GM23248 (cell line): ENCODE measurements around the gene NACA2. TPM values are rescaled to one million over a fixed set of nuclear protein-coding genes. Genes with fewer than 3 reads are reported as not detected.

Experiments used
- DNase-seq: peaks from one replicate; pipeline ENCODE4 v3.0.0-alpha.2; 2015
- H2AFZ ChIP-seq: fragments of 200-600 bp; sonication (generic); 2 replicates; pipeline ENCODE4 v1.6.1; 2016; ENCODE audit warnings: antibody characterized with exemption
- H3F3A ChIP-seq: fragments of 200-600 bp; sonication (generic); 2 replicates; pipeline ENCODE4 v1.6.1; 2016; ENCODE audit warnings: mild to moderate bottlenecking, antibody characterized with exemption, mixed run types; ENCODE audit not compliant: insufficient read depth
- H3K27ac ChIP-seq: fragments of 200-600 bp; sonication (generic); 2 replicates; pipeline ENCODE4 v1.5.1; 2016; ENCODE audit warnings: mild to moderate bottlenecking
- H3K27me3 ChIP-seq: fragments of 200-600 bp; sonication (generic); replicated peaks from 2 replicates; pipeline ENCODE4 v1.6.1; 2016; ENCODE audit warnings: mild to moderate bottlenecking; ENCODE audit not compliant: insufficient read depth
- H3K36me3 ChIP-seq: fragments of 200-600 bp; sonication (generic); 2 replicates; pipeline ENCODE4 v1.6.1; 2016; ENCODE audit warnings: low read depth, mild to moderate bottlenecking
- H3K4me1 ChIP-seq: fragments of 200-600 bp; sonication (generic); 2 replicates; pipeline ENCODE4 v1.6.1; 2016; ENCODE audit warnings: mild to moderate bottlenecking; ENCODE audit not compliant: insufficient read depth
- H3K4me2 ChIP-seq: fragments of 200-600 bp; sonication (generic); one replicate; pipeline ENCODE4 v1.6.1; 2016; ENCODE audit warnings: mild to moderate bottlenecking; ENCODE audit not compliant: unreplicated experiment
- H3K4me3 ChIP-seq: fragments of 200-600 bp; sonication (generic); 2 replicates; pipeline ENCODE4 v1.5.1; 2016; ENCODE audit warnings: mild to moderate bottlenecking
- H3K79me2 ChIP-seq: fragments of 200-600 bp; sonication (generic); 2 replicates; pipeline ENCODE4 v1.6.1; 2016; ENCODE audit warnings: mild to moderate bottlenecking; ENCODE audit not compliant: insufficient read depth
- H3K9ac ChIP-seq: fragments of 200-600 bp; sonication (generic); 2 replicates; pipeline ENCODE4 v1.6.1; 2016; ENCODE audit warnings: mild to moderate bottlenecking
- H3K9me2 ChIP-seq: fragments of 200-600 bp; sonication (generic); 2 replicates; pipeline ENCODE4 v1.6.1; 2016; ENCODE audit warnings: mixed run types, mild to moderate bottlenecking, moderate library complexity; ENCODE audit not compliant: insufficient read depth
- H3K9me3 ChIP-seq: fragments of 200-600 bp; sonication (generic); one replicate; pipeline ENCODE4 v1.6.1; 2017; ENCODE audit warnings: low read depth
- H4K20me1 ChIP-seq: fragments of 200-600 bp; sonication (generic); 2 replicates; pipeline ENCODE4 v1.6.0; 2016; ENCODE audit not compliant: insufficient read depth
- EZH2 ChIP-seq: fragments of 200-600 bp; sonication (generic); IDR thresholded peaks from 2 replicates; pipeline ENCODE4 v1.6.1; 2018; ENCODE audit warnings: antibody characterized with exemption, mild to moderate bottlenecking; ENCODE audit not compliant: insufficient read depth, poor library complexity, severe bottlenecking
- EZH2phosphoT487 ChIP-seq: fragments of 200-600 bp; sonication (generic); IDR thresholded peaks from 2 replicates; pipeline ENCODE4 v1.6.1; 2018; ENCODE audit warnings: antibody characterized with exemption, moderate library complexity, mild to moderate bottlenecking, low read depth; ENCODE audit not compliant: insufficient read depth
- WGBS, 2 experiments: methylation state at CpG; one replicate each; pipeline ENCODE4 v1.1.6; 2015 to 2017; ENCODE audit warnings: low lambda C conversion rate in 2 of 2, low coverage in 1 of 2; ENCODE audit errors: missing lambda C conversion rate in 2 of 2; 5-methylcytosine and 5-hydroxymethylcytosine counted together
- in situ Hi-C: fragments of 300-500 bp; cut with MboI; formaldehyde crosslinking; loops from 2 replicates; pipeline ENCODE4 v1.15.0; 2020
- polyA plus RNA-seq: library from polyadenylated mRNA; unstranded; fragments of >200 nt; fragmentation: Nextera tagmentation; extraction: Ambion mirVana; gene quantifications from 2 replicates; pipeline ENCODE4 v1.2.1, GENCODE V29; 2016
- total RNA-seq: library from RNA; depleted of rRNA; stranded (reverse); fragments of >200 nt; shearing (Covaris generic); gene quantifications from 2 replicates; pipeline ENCODE4 v1.2.3, GENCODE V29; 2014

The NACA2 gene
- total and polyA plus RNA-seq, 2 experiments from 2014 or later = not detected

- Histone ChIP-seq H3K4me3 (no peak overlapping the region), H4K20me1 (no peaks in the 10 kb centered on the region), H2AFZ (no peak overlapping the region), H3K9ac (no peak overlapping the region), H3K4me1 (no peaks in the 10 kb centered on the region), H3F3A (no peaks in the 10 kb centered on the region), H3K9me2 (no peaks in the 10 kb centered on the region), H3K4me2 (no peak overlapping the region), H3K27ac (no peak overlapping the region), H3K36me3 (no peaks in the 10 kb centered on the region), H3K9me3 (no peaks in the 10 kb centered on the region), H3K27me3 (peaks cover 23% of the 10 kb centered on the region), H3K79me2 (no peaks in the 10 kb centered on the region)
- no peak for TF ChIP-seq EZH2
- no peak for TF ChIP-seq EZH2phosphoT487
- DNase-seq = no peak
- in situ Hi-C loops = no loop called here
- WGBS, 2 experiments = 47 to 49% methylated on average over 3 of the region's 3 CpGs
Measured at GRCh38 chr17:61579347-61579746, 11.7 kb downstream of the NACA2 start.

GRCh38 chr17:61578645-61579044, 12.4 kb downstream of the NACA2 start:
- Histone ChIP-seq H4K20me1 (no peaks in the 10 kb centered on the region), H3K4me1 (no peaks in the 10 kb centered on the region), H3K27ac (no peak overlapping the region), H3K36me3 (no peaks in the 10 kb centered on the region), H3K9me3 (no peaks in the 10 kb centered on the region), H3K79me2 (no peaks in the 10 kb centered on the region), H2AFZ (no peak overlapping the region), H3K9ac (no peak overlapping the region), H3K27me3 (peaks cover 23% of the 10 kb centered on the region), H3K4me3 (no peak overlapping the region), H3K4me2 (no peak overlapping the region), H3K9me2 (no peaks in the 10 kb centered on the region), H3F3A (no peaks in the 10 kb centered on the region)
- in situ Hi-C loops = no loop called here
- DNase-seq = no peak
- no peak for TF ChIP-seq EZH2
- no peak for TF ChIP-seq EZH2phosphoT487
- 59 to 60% methylated on average over 4 of the region's 4 CpGs for WGBS, 2 experiments

- Histone ChIP-seq H2AFZ (no peak overlapping the region), H3K79me2 (no peaks in the 10 kb centered on the region), H3K27me3 (peaks cover 16% of the 10 kb centered on the region), H3K9me2 (no peaks in the 10 kb centered on the region), H3K4me2 (no peak overlapping the region), H3F3A (no peaks in the 10 kb centered on the region), H4K20me1 (no peaks in the 10 kb centered on the region), H3K9me3 (no peaks in the 10 kb centered on the region), H3K27ac (no peak overlapping the region), H3K9ac (no peak overlapping the region), H3K36me3 (no peaks in the 10 kb centered on the region), H3K4me3 (no peak overlapping the region), H3K4me1 (no peaks in the 10 kb centered on the region)
- no peak for TF ChIP-seq EZH2phosphoT487
- TF ChIP-seq EZH2 = no peak
- in situ Hi-C loops = no loop called here
- no peak for DNase-seq
- 89 to 90% methylated on average over 2 of the region's 2 CpGs for WGBS, 2 experiments
Measured at GRCh38 chr17:61575983-61576382, 15.0 kb downstream of the NACA2 start.

GRCh38 chr17:61575352-61575975, 15.6 kb downstream of the NACA2 start:
- Histone ChIP-seq H3K9ac (no peak overlapping the region), H3K79me2 (no peaks in the 10 kb centered on the region), H3K27ac (no peak overlapping the region), H3K4me2 (no peak overlapping the region), H4K20me1 (no peaks in the 10 kb centered on the region), H3K9me2 (no peaks in the 10 kb centered on the region), H3K27me3 (peaks cover 15% of the 10 kb centered on the region; the same call in 1 of the 2 replicates), H2AFZ (no peak overlapping the region), H3K36me3 (no peaks in the 10 kb centered on the region), H3K9me3 (no peaks in the 10 kb centered on the region), H3K4me3 (no peak overlapping the region), H3K4me1 (no peaks in the 10 kb centered on the region), H3F3A (no peaks in the 10 kb centered on the region)
- in situ Hi-C loops = no loop called here
- no peak for TF ChIP-seq EZH2
- no peak for TF ChIP-seq EZH2phosphoT487
- 82 to 91% methylated on average over 5 of the region's 5 CpGs for WGBS, 2 experiments
- no peak for DNase-seq
